ENCODE data around the gene TNS3.

TNS3 gene

DNA sequence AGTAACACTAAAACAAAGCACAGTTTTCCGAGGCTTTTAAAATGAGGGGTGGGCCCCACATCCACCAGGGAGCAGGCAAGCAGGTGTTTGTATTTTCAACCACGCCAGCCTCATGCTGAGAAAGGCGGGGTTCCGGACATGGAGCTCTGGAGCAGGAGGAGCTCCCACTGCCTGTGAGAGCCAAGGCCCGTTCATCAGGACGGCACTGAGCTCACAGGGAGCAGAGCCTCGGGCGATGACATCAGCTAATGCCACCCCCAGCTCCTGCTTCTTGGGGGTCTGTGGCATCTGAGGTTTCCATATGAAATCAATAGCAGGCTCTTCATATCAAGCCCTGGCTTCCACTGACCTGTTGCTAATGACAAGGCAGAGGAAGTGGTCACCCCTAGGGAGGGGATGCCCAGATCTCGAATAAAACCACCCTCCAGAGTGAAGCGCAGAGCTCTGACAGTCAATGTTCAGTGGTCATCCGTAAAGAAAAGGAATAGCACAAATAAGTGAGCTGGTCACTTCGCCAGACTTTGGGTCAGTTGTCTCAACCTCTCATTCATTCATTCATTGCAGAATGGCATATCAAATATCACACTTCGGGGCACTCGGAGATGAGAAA, 89.1 kb downstream of the TNS3 start:
- H3K4me1 Mint-ChIP-seq, result no peaks in the 10 kb centered on the region
- H3K4me3 Mint-ChIP-seq, result no peak overlapping the region
- H3K27me3 Mint-ChIP-seq, result peaks cover 4% of the 10 kb centered on the region
- no peaks in the 10 kb centered on the region for H3K36me3 Mint-ChIP-seq
- H3K9me3 Mint-ChIP-seq, result no peaks in the 10 kb centered on the region
- H3K27ac Mint-ChIP-seq, result no peak overlapping the region

DNA sequence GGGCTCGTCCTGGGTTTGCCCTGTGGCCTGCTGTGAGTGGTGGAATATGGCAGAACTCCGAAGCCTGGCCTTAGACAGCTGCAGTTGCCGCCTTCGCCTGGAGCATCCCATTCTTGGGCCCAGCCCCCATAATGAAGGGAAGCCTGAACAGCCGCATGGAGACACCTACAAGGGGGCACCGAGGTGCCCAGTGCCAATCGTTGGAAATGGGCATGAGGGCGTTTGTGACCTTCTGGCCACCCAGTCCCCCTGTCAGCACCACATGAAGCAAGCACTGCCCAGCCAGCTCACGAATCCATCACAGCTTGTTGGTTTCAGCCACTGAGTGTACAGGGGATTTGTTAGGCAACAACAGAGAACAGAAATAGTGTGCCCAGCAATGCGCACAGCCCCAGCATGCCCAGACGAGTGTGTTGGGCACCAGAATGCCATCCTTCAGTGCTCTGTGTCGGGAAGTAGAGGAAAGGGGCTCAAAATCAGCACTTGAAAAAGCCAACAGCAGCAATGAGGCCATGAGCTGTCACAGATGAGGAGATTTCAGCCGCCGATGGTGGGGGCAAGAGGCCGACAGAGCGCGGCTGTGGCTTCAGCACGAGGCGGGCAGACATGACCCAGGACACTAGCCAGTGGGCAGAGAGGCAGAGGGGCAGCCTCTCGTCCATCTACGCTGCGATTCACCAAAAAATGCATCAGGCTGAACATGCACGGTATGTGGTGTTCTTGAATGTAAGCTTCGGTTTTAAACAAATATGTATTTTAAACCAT, 91.2 kb downstream of the TNS3 start:
- Mint-ChIP-seq H3K4me1 (no peaks in the 10 kb centered on the region), H3K27me3 (peaks cover 4% of the 10 kb centered on the region), H3K36me3 (no peaks in the 10 kb centered on the region), H3K4me3 (no peak overlapping the region), H3K27ac (no peak overlapping the region), H3K9me3 (no peaks in the 10 kb centered on the region)

DNA sequence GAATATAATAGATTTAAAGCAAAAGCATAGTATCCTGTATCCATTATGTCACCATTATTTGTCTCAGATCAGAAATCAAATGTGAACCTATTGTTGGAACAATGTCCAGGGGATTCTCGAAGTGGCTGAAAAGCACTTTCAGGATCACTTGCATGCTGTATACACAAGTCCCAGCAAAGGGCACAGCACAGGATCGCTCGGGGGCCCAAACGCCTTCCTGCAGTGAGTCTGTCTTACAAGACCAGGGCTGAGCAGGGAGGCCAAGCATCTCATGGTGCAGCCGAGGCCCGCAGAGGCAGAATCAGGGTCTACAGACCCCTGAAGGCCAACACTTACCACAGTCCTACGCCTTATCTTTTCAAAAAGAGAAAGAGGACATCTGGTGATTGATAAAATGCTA, 92.3 kb downstream of the TNS3 start:
- no peak overlapping the region for H3K4me3 Mint-ChIP-seq
- no peaks in the 10 kb centered on the region for H3K9me3 Mint-ChIP-seq
- no peaks in the 10 kb centered on the region for H3K36me3 Mint-ChIP-seq
- H3K27me3 Mint-ChIP-seq, result peaks cover 4% of the 10 kb centered on the region
- no peaks in the 10 kb centered on the region for H3K4me1 Mint-ChIP-seq
- H3K27ac Mint-ChIP-seq, result no peak overlapping the region

DNA sequence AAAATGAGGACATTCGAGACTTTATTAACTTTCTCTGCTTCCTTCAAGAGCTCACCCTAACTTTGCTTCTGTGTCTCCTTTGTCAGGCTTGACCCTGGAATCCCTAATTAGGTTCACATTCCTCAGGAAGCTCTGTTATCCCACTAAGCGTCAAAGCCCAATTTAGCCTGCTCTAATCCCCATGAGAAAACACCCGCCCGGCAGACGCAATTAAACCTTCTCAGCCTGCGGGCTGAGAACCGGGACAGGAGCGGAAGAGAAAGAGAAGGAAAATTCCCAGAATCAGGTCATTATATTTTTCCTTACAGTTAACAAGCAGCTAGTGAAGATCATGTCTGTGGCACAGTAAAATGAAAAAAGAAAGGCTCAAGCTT, 93.0 kb downstream of the TNS3 start:
- Mint-ChIP-seq H3K4me1 (no peaks in the 10 kb centered on the region), H3K27ac (no peak overlapping the region), H3K36me3 (no peaks in the 10 kb centered on the region), H3K27me3 (peaks cover 2% of the 10 kb centered on the region), H3K9me3 (no peaks in the 10 kb centered on the region), H3K4me3 (no peak overlapping the region)

DNA sequence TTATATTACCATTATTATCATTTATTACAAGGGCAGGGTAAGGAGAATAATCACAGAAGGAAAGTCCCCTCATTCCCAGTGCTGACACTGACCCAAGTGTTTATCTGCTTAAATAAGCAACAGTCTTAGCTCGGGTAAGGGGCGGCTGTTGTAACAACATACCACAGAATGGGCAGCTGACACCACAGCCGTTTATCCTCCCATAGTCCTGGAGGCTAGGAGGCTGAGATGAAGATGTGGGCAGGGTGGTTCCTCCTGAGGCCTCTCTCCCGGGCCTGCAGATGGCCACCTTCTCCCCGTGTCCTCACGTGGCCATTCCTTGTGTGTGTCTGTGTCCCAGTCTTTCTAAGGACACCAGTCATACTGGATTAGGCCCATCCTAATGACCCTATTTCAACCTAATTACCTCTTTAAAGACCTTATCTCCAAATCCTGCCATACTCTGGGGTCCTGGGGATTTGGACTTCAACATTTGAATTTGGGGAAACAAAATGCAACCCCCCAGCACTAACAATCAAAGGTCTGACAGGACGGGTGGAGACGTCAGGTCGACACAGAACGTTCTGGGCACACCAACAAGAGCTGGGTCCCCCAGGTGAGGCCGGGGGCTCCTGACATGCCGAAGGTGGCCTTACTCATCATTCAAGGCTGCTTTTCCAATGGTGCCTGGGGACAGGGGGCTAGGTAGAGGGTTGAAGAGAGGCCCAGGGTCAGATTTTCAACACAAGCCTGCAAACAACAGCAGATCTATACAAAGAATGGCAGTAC, 93.5 kb downstream of the TNS3 start:
- H3K27ac Mint-ChIP-seq, result no peak overlapping the region
- no peak overlapping the region for H3K4me3 Mint-ChIP-seq
- no peaks in the 10 kb centered on the region for H3K36me3 Mint-ChIP-seq
- H3K4me1 Mint-ChIP-seq, result no peaks in the 10 kb centered on the region
- no peaks in the 10 kb centered on the region for H3K9me3 Mint-ChIP-seq
- H3K27me3 Mint-ChIP-seq, result peaks cover 2% of the 10 kb centered on the region

DNA sequence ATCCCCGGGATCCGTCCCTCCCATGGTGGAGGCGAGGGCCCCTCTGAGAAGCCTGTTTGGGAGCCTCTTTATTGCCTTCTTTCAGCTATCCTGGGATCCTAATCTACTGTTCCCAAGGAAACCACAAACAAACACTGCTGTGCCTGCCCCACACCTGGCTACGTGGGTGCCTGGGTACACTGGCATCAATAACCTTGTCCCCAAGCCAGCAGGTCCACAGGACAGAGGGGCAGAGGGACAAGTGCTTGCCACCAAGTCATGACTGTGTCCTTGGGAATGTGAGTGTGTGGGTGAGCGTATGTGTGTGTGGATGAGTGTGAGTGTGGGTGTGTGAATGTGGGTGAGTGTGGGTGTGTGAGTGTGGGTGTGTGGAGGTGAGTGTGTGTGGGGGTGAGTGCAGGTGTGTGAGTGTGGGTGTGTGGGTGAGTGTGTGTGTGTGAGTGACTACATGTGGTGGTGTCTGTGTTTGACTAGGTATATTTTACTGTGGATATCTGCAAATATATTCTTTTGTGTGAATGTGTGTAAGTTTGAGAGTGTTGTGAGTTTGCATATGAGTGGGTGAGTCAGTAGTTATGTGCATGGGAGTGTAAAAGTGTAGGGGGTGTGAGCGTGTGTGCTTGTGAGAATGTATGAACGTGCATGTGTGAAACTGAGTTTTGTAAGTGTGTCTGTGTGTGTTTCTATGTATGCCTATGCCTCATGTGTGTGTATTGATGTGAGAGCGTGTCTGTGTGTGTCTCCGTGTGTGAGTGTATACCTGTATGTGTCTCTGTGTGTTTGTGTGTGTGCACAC, 96.1 kb downstream of the TNS3 start:
- Mint-ChIP-seq H3K36me3 (no peaks in the 10 kb centered on the region), H3K27me3 (no peaks in the 10 kb centered on the region), H3K4me1 (no peaks in the 10 kb centered on the region), H3K4me3 (no peak overlapping the region), H3K9me3 (no peaks in the 10 kb centered on the region), H3K27ac (no peak overlapping the region)

DNA sequence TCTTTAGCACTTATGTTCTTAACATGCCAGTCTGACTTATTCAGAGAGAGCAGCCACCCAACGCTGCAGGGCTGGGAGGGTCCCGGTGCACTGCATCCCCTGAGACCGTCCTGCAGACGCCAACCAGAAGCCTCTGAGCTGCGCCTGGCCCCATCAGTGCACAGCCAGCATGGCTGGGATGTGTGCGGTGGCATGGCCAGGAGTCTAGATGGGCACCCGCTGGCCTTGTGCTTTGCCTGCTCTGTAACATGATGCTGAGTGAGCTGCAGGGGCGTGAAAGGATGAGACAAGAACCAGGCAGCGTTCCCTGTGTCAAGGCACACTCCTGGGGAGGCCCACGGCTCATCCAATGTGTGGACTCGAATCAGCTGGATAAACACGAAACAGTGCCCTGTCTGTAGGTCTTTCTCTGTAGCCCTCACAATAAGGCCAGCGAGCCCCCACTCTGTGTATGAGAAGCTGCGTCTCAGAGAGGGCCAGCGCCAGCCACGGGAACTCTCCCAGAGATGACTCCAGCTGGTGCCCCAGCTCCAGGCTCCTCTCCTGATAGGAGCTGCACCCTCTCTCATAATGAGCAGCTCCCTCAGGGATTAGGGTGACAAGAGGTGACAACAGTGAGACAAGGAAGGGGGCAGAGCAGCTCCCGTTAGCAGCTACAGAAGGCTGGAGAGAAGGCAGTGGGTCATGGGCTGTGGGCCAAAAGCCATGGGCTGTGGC, 96.8 kb downstream of the TNS3 start:
- H3K27ac Mint-ChIP-seq, result no peak overlapping the region
- H3K27me3 Mint-ChIP-seq, result no peaks in the 10 kb centered on the region
- H3K9me3 Mint-ChIP-seq, result no peaks in the 10 kb centered on the region
- no peak overlapping the region for H3K4me3 Mint-ChIP-seq
- no peaks in the 10 kb centered on the region for H3K36me3 Mint-ChIP-seq
- H3K4me1 Mint-ChIP-seq, result no peaks in the 10 kb centered on the region

DNA sequence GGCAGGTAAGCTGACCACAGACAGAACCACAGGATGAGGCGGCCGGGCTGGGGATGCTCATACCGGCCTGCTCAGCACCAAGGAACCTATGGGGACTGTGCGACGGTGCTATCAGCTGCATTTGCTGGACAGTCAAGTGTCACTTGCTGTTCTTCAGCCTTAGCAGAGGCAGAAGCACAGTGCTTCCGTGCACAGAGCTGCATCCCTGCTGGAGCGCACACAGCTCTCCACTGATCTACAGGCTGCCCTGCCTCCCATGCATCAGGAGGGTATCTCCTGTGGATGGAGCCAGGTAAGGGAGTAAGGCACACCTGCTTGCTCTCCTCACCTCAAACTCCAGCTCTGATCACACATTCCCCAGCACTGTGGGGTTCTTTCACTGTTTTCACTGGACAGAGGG, 97.5 kb downstream of the TNS3 start:
- Mint-ChIP-seq H3K36me3 (no peaks in the 10 kb centered on the region), H3K27ac (no peak overlapping the region), H3K4me1 (no peaks in the 10 kb centered on the region), H3K27me3 (no peaks in the 10 kb centered on the region), H3K4me3 (no peak overlapping the region), H3K9me3 (no peaks in the 10 kb centered on the region)

DNA sequence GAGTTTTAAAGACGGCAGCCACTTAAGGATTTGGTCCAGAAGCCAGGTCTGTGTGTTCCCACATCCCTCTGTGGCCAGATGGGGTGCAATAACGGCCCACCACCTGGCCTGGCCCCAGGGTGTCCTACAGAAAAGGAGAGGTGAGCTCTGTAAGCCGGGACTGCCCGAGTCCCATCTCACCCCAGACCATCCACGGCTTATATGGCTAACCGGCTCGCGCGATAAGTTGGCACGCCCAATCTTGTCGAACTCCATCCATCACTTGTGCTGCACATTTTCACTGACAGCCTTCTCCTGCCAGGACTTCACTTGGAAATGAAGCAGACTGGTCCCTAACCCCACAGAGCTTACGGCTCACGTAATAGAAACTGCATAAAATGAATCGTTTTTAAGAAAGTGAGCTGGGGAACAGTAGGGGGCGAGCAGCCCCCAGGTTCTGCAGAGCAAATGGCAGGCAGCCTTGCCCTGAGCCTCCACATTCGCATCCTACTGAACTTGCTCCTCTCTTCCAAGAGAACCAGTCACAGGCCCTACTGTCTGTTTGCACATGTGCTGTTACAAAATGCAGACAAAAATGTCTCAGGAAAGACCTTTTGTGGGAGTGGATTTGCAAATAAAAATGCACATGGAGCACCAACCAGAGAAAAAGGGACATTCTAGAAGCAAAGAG, 98.2 kb downstream of the TNS3 start:
- no peaks in the 10 kb centered on the region for H3K4me1 Mint-ChIP-seq
- H3K9me3 Mint-ChIP-seq, result no peaks in the 10 kb centered on the region
- H3K36me3 Mint-ChIP-seq, result no peaks in the 10 kb centered on the region
- no peak overlapping the region for H3K4me3 Mint-ChIP-seq
- no peaks in the 10 kb centered on the region for H3K27me3 Mint-ChIP-seq
- H3K27ac Mint-ChIP-seq, result no peak overlapping the region

DNA sequence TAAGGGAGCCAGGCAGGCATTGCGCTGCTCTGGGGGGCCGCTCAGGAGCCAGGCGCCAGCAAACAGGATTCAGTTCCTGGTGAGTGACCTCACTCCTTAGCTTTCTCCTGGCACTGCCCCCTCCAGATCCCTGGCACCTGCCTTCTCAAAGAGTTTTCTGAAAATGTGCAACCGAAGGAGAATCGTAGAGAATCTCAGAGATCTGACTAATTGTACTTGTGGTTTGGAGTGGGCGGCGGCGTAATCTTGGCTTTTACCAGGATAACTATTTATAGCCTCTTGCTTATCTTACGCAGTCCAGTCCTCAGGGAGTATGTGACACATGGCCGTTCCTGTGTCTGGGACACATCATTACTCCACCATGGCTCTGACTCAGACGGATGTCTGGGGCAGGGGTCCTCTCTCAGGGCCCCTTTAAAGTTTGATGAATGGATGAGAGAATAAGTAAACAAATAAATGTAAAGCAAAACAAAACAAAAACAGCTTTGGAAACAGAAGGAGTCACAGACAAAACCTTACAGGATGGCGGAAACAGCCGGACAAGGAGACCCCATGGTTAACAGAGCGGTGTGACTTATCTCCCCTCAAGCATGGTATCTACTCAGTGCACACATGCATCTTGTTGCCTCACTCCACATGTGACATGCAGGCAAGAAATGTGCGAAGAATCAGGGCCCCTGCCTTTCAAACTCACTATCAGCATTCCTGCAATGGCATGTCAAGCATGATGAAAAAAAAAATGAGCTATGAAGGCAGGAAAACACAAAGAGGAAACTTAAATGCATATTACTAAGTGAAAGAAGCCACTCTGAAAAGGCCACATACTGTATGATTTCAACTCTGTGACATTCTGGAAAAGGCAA, 99.7 kb downstream of the TNS3 start:
- no peaks in the 10 kb centered on the region for H3K9me3 Mint-ChIP-seq
- no peak overlapping the region for H3K4me3 Mint-ChIP-seq
- H3K27ac Mint-ChIP-seq, result no peak overlapping the region
- no peaks in the 10 kb centered on the region for H3K36me3 Mint-ChIP-seq
- H3K4me1 Mint-ChIP-seq, result no peaks in the 10 kb centered on the region
- no peaks in the 10 kb centered on the region for H3K27me3 Mint-ChIP-seq

DNA sequence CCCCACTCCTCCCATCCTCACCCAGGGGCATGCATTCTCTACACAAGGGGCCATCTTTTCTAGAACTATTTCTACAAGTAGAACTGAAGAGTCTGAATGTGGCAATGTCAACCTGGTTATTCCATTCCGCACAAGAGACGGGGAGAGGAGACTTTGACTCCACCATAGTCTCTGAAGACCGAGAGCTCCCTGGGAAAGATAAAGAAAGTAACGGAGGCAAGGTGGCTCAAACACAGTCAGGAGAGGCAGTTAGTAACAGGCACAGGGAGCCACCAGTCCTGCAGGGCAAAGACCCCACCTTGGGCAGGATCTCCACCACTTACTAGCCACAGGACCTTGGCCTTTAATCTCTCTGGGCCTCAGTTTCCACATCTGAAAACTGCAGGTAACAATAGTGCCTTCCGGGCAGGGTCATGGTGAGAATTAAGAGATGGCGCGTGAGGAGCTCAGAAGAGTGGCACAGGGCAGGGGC, 100.3 kb downstream of the TNS3 start:
- H3K27ac Mint-ChIP-seq, result no peak overlapping the region
- no peaks in the 10 kb centered on the region for H3K9me3 Mint-ChIP-seq
- peaks cover 2% of the 10 kb centered on the region for H3K27me3 Mint-ChIP-seq
- H3K36me3 Mint-ChIP-seq, result no peaks in the 10 kb centered on the region
- H3K4me1 Mint-ChIP-seq, result no peaks in the 10 kb centered on the region
- H3K4me3 Mint-ChIP-seq, result no peak overlapping the region

DNA sequence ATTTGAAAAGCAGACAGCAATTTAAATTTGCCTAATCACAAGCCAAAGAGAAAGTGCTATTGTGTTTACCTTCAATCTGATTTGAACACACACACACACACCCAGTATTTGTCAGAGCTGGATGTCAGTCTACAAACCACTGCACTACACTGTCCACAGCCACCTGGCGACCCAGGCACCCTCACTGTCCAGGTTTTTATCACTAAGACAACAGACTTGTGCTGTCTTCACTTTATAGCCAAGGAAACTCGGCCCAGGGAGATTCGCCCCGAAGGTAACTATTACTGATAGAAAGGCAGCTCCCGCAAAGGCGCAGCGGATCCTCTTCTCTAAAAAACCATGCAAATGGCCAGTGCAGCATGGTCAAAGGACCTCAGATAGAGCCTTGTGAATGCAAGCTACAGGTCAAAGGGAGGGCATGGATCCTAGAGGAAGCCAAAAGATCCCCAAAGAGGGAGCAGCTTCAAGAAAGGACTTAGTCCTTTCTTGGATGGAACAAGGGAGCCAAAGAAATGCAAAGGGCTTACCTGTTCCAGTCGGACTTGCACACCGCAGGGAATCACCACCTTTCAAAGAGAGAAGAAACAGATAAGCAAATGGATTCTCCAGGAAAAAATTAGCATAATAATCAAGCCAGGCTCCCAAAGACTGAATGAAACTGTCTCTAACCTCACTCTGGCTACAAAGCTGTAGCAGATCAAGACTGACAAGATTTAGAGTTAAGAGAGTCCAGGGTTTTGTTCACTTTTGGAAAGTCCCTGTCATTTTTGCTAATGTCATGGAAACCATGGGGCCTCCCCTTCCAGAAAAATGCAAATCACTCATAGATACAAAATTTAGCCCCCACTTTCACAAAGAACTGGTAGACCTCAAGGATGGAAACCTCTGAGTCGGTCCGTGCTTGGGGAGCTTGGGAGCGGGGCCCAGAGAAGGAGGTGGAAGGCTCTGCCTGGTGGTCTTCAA, 101.1 kb downstream of the TNS3 start:
- H3K9me3 Mint-ChIP-seq, result no peaks in the 10 kb centered on the region
- no peaks in the 10 kb centered on the region for H3K36me3 Mint-ChIP-seq
- no peaks in the 10 kb centered on the region for H3K4me1 Mint-ChIP-seq
- peaks cover 2% of the 10 kb centered on the region for H3K27me3 Mint-ChIP-seq
- no peak overlapping the region for H3K4me3 Mint-ChIP-seq
- no peak overlapping the region for H3K27ac Mint-ChIP-seq

All from activated naive CD4-positive, alpha-beta T cell treated with anti-CD3 and anti-CD28 coated beads, Interleukin-2, amount 50 U/mL, for 24 hours (primary cell).